GM18907 (cell line): ENCODE measurements around the gene CADM4.
"Not testable (repeated sequence)": the region's sequence is repeated elsewhere in the genome, so short reads cannot be mapped to it uniquely, and the experiment has no call there.

ENCODE experiments used
- ATAC-seq: cut with Tn5 transposase; IDR thresholded peaks from one replicate; pipeline ENCODE4 v1.9.1; 2021; ENCODE audit warnings: mild to moderate bottlenecking, moderate library complexity; ENCODE audit not compliant: unreplicated experiment

CADM4 gene

DNA sequence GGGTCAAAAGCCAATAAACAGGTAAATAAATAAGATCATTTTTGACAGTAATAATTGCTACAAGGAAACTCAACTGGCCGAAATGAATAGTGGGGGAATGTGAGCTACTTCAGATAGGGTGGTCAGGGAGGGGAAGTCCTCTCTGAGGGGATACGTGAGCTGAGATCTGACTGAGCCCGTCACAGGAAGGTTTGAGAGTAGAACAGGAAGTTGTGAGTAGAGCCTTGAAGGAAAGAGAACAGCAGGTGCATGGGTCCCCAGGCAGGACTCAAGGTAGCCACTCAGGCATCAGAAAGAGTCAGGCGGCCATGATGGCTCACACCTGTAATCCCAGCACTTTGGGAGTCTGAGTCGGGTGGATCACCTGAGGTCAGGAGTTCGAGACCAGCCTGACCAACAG, 50.0 kb downstream of the CADM4 start:
- no peak for ATAC-seq

DNA sequence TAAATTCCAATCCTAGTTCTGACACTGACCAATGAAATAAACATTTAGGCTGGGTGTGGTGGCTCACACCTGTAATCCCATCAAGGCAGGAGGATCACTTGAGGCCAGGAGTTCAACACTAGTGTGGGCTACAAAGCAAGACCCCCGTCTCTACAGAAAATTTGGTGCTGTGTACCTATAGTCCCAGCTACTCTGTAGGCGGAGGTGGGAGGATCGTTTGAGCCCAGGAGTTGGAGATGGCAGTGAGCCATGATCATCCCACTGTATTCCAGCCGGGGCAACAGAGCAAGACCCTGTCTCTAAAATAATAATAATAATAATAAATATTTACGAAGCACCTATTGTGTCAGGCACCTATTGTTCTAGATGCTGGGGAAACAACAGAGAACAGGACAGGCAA, 50.4 kb downstream of the CADM4 start:
- ATAC-seq: no peak

GRCh38 chr19:43587029-43587428, 52.6 kb downstream of the CADM4 start:
- not testable (repeated sequence) for ATAC-seq

DNA sequence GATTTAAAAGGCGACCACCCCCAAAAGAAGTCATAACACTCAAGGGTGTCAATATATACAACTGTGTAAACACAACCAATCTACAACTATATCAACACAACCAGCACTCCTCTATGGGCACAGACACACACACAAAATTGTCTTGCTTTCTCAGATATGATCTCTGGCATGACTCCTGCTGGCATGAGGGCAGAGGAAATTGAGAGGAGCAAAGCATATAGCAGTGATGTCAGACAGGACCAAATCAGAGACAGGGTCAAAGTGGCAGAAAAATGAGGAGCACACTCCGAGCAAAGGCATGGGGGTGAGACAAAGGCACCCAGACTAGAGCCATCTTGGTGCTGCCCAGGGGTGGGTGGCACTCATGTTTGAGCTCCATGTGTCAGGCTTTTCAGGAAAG, 53.3 kb downstream of the CADM4 start:
- ATAC-seq: no peak

DNA sequence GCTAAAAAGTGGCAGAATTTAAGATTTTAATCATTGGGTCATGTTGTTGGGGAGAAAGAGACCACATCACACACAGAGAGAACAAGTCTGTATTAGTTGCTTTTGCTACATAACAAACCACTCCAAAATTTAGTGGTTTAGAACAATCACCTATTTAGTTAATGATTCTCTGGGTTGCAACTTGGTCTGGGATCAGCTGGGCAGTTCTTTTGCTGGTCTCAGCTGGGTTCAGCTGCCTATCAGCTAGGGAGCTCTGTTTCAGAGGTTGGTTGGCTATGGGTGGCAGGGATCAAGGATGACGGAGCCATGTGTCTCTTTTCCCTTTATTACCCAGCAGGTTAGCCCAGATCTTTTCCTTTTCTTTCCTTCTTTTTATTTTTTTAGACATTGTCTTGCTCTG, 55.2 kb downstream of the CADM4 start:
- peak; percentile 60 for ATAC-seq

- no peak for ATAC-seq
Measured at GRCh38 chr19:43582495-43582894, 57.2 kb downstream of the CADM4 start.

DNA sequence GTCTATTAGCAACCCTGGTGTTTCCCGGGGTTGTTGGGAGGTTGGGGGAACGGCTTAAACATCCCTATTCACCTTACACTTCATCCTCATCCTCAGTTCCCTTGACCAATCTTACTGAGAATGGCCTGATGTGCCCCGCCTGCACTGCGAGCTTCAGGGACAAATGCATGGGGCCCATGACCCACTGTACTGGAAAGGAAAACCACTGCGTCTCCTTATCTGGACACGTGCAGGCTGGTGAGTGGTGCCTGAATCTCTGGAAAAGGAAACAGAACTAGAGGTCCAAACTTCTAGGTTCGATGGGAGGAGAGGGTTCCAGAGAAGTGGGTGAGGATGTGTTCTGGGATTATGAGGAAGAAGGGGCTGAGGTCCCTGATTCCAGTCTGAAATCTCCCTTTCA, 58.2 kb downstream of the CADM4 start:
- ATAC-seq: no peak

- no peak for ATAC-seq
Measured at GRCh38 chr19:43578787-43579186, 60.9 kb downstream of the CADM4 start.

DNA sequence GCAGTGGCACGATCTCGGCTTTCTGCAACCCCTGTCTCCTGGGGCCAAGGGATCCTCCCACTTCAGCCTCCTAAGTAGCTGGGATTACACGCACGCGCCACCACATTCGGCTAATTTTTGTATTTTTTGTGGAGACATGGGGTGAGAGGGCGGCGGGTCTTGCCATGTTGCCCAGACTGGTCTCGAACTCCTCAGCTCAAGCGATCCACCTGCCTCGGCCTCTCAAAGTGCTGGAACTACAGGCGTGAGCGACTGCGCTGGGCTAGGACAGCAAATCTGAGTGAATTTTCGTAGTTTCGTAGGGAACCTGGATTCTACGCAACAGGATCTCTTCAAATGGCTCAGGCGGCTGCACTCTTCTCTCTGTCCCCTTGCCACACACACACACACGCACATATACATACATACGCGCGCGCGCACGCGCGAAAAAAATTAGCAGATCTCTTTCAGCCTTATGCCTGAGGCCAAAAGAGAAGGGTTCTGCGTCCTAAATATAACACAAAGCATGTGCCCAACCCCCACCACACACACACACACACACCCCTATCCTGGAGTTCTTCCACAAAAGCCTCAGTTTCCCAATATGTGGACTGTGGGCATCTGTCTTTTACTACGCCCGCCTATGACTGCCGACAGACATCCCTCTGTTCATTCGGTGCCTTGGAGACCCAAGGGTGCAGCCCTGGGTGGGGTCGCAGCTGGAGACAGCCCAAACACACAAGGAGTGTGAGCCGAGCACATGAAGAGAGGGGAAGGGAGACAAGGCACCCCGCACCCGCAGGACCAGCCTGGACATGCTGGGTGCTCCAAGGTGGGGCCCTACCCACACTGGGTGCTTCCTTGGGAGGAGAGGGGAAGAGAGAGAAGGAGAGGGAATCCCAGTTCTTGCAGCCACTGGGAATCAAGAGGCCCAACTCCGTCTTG, 63.4 kb downstream of the CADM4 start:
- ATAC-seq: no peak

- peak; percentile 95 for ATAC-seq
Measured at GRCh38 chr19:43575156-43575950, 64.3 kb downstream of the CADM4 start, which contains the start of the genes PINLYP and XRCC1. TSS of gene PINLYP (plus strand) at chr19:43575801. CDS start at chr19:43577192, 1,391 bp downstream. TSS of gene XRCC1 (minus strand) at chr19:43575527. CDS start at chr19:43575458, 69 bp downstream.

DNA sequence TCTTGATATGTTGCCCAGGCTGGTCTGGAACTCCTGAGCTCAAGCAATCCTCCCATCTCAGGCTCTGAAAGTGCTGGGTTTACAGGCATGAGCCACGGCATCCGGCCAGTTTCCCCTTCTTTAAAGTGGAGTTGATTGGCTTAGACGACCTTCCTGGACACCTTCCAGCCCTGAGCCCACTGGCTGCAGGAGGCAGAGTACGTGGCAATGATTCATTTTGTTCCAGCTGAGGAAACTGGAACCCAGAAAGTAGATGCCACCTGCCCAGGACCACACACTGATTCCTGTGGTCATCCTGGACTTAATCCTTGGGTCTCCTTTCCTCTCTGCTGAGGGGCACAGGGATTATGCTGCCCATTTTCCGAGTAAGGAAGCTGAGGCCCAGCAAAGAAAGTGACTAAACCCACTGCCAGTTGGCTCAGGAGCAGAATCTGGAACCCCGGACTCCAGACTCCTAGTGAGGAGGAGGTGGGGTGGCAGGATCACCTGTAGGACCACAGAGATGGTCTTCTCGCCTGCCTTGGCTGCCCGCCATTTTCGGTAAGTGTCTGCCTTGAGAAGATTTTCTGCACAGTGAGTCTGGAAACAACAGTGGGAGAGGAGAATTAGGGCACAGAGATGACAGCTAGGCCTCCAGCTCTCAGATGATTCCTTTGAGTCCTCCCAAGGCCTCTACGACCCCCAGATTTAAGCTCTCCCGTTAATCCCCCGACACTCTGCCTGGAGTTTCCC, 65.1 kb downstream of the CADM4 start:
- ATAC-seq: no peak
